Measurements from ENCODE around the gene BCR.

The BCR gene

DNA sequence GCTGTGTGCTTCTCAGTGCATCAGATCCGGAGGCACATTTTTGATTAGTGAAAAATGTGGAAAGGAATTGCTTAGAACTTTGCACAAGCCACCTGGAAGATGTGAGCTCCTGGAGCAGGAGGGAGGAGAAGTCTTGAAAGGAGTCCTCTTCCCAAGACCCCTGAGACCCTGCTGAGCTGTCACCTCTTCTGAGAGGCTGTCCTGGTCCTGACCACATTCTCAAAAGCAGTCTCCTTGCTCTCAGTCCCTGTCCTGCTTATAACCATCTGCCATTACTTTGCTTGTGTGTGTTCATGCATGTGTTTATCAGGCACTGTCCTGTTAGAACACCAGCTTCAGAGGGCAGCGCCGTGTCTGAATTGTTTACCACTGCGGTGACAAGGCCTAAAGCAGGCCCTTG, 86.5 kb downstream of the BCR start:
- no peak for DNase-seq

- no peak for DNase-seq
These were observed 87.1 kb downstream of the BCR start for GRCh38 chr22:23267226-23268043.

DNA sequence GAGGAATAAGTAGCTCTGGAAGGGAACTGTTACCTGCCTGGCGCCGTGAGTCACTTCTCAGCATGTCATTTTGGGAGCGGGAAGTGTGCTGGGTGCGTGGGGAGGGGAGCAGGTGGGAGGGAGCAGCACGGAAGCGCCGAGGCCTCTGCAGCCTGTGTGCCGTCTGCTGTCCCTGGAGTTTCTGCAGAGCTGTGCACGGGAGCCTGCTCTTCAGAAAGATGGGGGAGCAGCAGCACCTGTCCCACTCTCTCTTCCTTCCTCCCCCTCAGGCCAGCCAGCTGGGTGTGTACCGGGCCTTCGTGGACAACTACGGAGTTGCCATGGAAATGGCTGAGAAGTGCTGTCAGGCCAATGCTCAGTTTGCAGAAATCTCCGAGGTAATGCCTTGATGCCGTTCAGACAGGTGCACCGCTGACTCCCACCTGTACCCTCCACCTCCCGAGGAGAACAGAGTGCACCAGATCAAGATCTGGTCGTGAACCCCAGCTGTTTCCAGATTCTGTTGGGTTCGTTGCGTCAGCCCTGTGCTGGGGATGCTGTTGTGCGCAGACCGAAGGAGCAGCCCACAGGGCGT, 87.9 kb downstream of the BCR start:
- DNase-seq = no peak

DNA sequence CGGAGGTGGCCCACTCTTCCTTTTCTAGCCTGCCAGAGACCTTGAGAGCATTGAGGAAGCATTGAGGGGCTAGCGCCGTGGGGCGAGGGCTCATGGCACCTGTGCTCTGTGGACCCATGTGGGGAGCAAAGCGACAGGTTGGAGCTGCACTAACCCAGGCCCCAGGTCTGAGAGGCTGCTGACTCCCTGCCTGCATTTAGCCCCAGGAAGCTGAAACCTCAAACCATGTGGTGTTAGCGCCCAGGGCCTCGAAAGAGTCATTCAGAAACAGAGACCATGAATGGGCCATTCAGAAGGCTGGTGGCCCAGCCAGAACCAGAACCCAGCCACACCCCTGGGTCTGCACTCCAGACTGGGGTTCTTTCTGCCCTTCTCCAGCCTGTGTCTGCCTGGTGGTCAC, 88.6 kb downstream of the BCR start:
- no peak for DNase-seq

- DNase-seq = no peak
These were observed 89.3 kb downstream of the BCR start for GRCh38 chr22:23269441-23270211.

DNA sequence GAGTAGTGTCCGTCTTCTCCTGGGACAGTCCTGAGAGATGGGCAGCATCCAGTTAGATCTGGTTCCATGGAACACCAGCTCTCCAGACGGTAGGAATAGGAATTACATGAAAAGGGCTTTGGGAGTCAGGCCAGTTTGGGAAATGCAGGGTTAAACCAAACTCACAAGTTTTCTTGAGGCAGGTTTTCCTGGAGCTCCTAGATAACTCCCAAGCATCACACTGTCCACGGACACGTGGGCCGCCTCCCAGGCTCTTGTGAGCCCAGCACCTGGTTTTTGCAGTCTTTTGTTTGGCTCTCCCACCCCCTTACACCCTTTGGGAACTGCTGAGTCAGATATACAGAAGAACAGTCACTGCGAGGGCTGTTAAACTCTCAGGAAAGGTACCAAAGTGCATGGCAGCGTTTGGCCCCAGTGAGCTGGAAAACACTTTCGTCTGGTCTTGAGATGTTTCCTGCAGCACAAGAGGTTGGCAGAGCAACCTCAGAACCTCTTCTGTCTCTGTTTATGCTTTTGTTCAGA, 90.0 kb downstream of the BCR start:
- no peak for DNase-seq

DNA sequence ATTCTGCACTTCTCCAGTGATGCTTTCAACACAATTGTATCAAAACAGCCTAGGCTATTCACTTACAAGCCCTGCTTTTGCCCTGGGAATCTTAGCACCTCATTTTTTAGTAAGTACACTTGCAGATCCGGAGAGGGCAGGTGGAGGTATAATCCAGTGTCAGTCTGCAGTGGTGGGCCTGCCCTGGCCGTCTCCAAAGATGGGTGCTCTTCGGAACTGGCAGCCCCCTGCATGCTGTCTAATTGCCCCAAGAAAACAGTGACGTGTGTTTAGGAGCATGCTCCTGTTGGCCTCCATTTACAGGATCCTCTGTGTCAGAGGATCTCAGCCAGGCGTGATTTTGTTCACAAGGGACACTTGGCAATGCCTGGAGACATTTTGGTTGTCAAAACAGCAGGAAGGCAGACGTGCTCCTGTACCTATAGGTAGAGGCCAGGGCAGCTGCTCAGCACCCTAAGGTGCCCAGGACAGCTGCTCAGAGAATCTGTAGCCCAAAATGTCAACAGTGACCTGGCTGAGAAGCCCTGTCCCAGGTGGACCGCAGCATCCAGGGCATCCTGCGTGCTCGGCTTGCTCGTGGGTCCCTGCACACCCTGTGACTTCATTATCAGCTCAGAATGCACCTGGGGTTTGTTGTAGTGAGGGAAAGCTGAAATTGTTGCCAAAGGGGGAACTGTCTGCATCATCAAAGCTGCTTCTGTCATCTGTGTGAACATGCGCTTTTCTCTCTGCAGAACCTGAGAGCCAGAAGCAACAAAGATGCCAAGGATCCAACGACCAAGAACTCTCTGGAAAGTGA, 90.7 kb downstream of the BCR start:
- DNase-seq = no peak

GRCh38 chr22:23271597-23271908, 91.2 kb downstream of the BCR start:
- DNase-seq = no peak

DNA sequence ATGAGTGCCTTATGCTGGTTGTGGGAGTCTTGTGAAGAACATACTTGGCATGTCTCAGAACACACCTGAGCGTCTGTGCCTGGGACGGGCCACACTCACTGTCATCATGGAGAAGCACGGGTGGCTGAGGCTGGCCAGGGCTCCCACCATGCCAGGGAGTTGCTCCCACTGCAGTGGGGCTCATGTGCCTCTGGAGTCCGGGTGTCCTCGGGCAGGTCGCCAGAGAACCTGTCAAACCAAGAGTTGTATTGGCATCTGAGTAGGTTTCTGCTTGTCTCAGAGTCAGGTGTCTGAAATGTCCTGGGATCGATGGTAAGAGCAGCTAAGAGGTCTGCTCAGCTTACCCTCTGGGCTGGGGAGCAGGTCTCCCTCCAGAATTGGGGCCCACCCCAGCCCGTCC, 92.1 kb downstream of the BCR start:
- no peak for DNase-seq

- no peak for DNase-seq
These were observed 92.5 kb downstream of the BCR start for GRCh38 chr22:23272834-23273233.

- no peak for DNase-seq
These were observed 93.3 kb downstream of the BCR start for GRCh38 chr22:23273445-23274145.

GRCh38 chr22:23274146-23274526, 93.8 kb downstream of the BCR start:
- no peak for DNase-seq

GRCh38 chr22:23274891-23275694, 94.8 kb downstream of the BCR start:
- DNase-seq = no peak

GRCh38 chr22:23275751-23276150, 95.4 kb downstream of the BCR start:
- no peak for DNase-seq

GRCh38 chr22:23276656-23277582, 96.6 kb downstream of the BCR start:
- no peak for DNase-seq

GRCh38 chr22:23277583-23278295, 97.4 kb downstream of the BCR start:
- no peak for DNase-seq

DNA sequence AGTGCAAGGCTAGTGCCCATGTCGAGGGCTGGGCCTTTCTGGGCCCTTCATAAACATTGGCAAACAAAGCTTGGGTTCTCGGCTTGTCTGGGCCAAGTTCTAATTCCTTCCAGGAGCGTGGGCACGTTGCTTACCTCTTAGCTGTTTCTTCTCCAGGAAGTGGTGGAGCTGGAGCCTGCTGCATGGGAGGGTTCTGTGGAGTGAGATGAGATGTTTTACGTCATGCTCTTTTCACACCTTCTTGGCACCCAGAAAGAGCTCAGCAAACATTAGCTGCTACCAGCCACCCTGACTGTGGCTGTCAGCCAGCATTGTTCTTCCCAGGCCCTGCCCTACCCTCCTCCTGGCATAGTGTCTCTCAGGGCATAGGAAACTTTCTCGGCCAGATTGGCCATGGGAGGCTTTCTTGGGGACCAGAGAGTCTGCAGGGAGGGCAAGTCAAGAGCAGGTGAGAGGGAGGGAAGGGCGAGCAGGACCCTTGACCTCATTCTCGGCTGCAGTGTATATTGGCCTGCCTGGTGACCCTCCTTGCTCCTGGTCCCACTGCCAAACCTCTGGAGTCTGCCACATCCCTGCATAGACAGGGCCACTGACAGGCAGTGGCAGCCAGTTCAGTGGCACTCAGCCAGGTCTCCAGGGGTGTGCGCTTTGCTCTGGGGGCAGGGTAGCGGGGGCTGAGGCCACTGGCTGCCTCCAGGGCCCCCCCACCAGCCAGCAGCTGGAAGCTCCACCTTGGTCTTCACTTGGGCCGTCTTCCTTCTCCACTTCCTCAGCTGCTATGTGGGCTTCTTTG, 98.8 kb downstream of the BCR start:
- no peak for DNase-seq

DNA sequence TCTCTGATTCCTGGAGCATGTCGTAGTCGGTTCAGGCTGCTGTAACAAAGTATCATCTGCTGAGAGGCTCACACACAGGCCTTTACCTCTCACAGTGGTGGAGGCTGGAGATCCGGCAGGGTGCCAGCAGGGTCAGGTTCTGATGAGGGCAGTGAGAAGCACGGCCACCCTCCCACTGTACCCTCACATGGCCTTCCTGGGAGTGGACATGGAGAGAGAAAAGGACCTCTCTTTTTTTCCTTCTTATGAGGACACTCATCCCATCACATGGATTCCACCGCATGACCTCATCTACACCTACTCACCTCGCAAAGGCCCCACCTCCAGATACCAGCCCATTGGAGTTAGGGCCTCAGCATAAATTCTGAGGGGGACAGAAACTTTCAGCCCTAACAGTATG, 99.5 kb downstream of the BCR start:
- DNase-seq = no peak

All from NCI-H2081 treated with DMSO at 0.1 percent for 48 hours (cell line).